Right lobe of liver (tissue), 6 donors: Measurements from ENCODE around the gene YAP1. TPM values are rescaled to one million over a fixed set of nuclear protein-coding genes. Genes with fewer than 3 reads are reported as not detected.

Experiments used
- ATAC-seq, 4 donors: fragments of 200-7000 bp; cut with Tn5 transposase; one replicate each; pipeline ENCODE4 v1.9.1; 2020; ENCODE audit warnings: mild to moderate bottlenecking in 4 of 4, moderate library complexity in 4 of 4
- DNase-seq, 3 donors: peaks; one replicate each; pipeline ENCODE4 v3.0.0-alpha.2; 2020
- H3K27ac ChIP-seq, 3 donors: fragments of 200-600 bp; one replicate each; pipeline ENCODE4 v1.8.0; 2022
- H3K27me3 ChIP-seq, 2 donors: fragments of 200-600 bp; one replicate each; pipeline ENCODE4 v1.8.0; 2022
- H3K36me3 ChIP-seq, 4 donors: fragments of 200-600 bp; sonication (generic) in 1 of 4; one replicate each; pipeline versions ENCODE4 v1.5.1 to v1.8.0; 2017 to 2022; ENCODE audit warnings: control low read depth in 1 of 4
- H3K4me1 ChIP-seq, 4 donors: fragments of 200-600 bp; sonication (generic) in 1 of 4; one replicate each; pipeline versions ENCODE4 v1.5.1 to v1.8.0; 2017 to 2022; ENCODE audit warnings: control low read depth in 1 of 4
- H3K4me3 ChIP-seq, 3 donors: fragments of 200-600 bp; one replicate each; pipeline ENCODE4 v1.8.0; 2022
- H3K9me3 ChIP-seq, 4 donors: fragments of 200-600 bp; sonication (generic) in 1 of 4; one replicate each; pipeline versions ENCODE4 v1.5.1 to v1.8.0; 2017 to 2022; ENCODE audit warnings: control low read depth in 1 of 4
- POLR2A ChIP-seq: fragments of 450-650 bp; IDR thresholded peaks from one replicate; pipeline ENCODE4 v1.6.1; 2017; ENCODE audit warnings: antibody characterized with exemption, mild to moderate bottlenecking
- WGBS: methylation state at CpG from one replicate; pipeline ENCODE4 v1.1.6; 2018; ENCODE audit warnings: low coverage, low lambda C conversion rate; ENCODE audit not compliant: insufficient coverage; ENCODE audit errors: missing lambda C conversion rate; 5-methylcytosine and 5-hydroxymethylcytosine counted together
- intact Hi-C, 2 donors: fragments of 100-400 bp; cut with DNase I; formaldehyde crosslinking; loops; one replicate each; pipeline versions ENCODE4 v1.11.2 to v1.14.1; 2022
- total RNA-seq, 6 experiments: library from RNA; depleted of rRNA in 2 of 6; stranded (reverse); fragments of >200 nt in 2 of 6; fragmentation: NEBNext Ultra II Directional in 3 of 6; extraction: Animal tissue kit (Norgen Biotek cat#: 25700) in 3 of 6; gene quantifications; one replicate each; pipeline versions ENCODE4 v1.1.0 to v1.2.4, GENCODE V29; 2016 to 2023
- TF ChIP-seq, protein P1 (sequence below), 4 donors: fragments of 200-600 bp in 3 of 4; fragments of 450-650 bp in 1 of 4; IDR thresholded peaks; one replicate each; pipeline versions ENCODE4 v1.5.1 to v1.8.0; 2016 to 2022; ENCODE audit warnings: antibody characterized with exemption in 4 of 4, mild to moderate bottlenecking in 2 of 4
- donor health status: DM: no; HTN: yes; CAD: no.
- donor health status: DM: no; HTN: no; CAD: no.
- donor health status: DM: no; HTN: no; CAD: no.
- donor health status: DM: no; HTN: yes; CAD: no.
- donor health status: DM: no; HTN: yes; CAD: no.

The YAP1 gene
- total RNA-seq, 6 experiments from 2014 or later = 17.9 to 60.5 (median 36.3) TPM

DNA sequence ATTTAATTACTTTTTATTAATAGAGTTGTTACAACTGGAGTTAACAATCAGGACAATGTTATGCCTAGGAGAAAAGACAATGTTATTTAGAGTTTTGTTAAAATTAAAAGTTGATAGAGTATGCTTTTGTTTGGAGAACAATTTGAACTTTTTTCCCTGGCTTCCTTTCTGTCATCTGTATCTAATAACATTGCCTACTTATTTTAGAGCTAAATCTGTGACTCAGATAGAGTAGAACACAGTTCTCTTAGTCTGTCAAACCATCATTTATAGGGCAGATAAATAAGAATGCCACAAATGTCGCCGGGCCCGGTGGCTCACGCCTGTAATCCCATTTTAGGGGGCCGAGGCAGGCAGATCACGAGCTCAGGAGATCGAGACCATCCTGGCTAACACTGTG, 28.9 kb upstream of the YAP1 start:
- DNase-seq (no peak), ATAC-seq (no peak)
- Histone ChIP-seq H3K27me3 (no peaks in the 10 kb centered on the region), H3K4me3 (no peak overlapping the region), H3K27ac (no peak overlapping the region), H3K4me1 (no peaks in the 10 kb centered on the region), H3K9me3 (no peaks in the 10 kb centered on the region), H3K36me3 (no peaks in the 10 kb centered on the region)
- TF ChIP-seq, protein P1, sequence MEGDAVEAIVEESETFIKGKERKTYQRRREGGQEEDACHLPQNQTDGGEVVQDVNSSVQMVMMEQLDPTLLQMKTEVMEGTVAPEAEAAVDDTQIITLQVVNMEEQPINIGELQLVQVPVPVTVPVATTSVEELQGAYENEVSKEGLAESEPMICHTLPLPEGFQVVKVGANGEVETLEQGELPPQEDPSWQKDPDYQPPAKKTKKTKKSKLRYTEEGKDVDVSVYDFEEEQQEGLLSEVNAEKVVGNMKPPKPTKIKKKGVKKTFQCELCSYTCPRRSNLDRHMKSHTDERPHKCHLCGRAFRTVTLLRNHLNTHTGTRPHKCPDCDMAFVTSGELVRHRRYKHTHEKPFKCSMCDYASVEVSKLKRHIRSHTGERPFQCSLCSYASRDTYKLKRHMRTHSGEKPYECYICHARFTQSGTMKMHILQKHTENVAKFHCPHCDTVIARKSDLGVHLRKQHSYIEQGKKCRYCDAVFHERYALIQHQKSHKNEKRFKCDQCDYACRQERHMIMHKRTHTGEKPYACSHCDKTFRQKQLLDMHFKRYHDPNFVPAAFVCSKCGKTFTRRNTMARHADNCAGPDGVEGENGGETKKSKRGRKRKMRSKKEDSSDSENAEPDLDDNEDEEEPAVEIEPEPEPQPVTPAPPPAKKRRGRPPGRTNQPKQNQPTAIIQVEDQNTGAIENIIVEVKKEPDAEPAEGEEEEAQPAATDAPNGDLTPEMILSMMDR (IDR thresholded peaks at IDR 0.05) = no peak
- TF ChIP-seq POLR2A = no peak
- intact Hi-C loops = no loop called here
- WGBS = 82% methylated on average over 6 of the region's 7 CpGs

DNA sequence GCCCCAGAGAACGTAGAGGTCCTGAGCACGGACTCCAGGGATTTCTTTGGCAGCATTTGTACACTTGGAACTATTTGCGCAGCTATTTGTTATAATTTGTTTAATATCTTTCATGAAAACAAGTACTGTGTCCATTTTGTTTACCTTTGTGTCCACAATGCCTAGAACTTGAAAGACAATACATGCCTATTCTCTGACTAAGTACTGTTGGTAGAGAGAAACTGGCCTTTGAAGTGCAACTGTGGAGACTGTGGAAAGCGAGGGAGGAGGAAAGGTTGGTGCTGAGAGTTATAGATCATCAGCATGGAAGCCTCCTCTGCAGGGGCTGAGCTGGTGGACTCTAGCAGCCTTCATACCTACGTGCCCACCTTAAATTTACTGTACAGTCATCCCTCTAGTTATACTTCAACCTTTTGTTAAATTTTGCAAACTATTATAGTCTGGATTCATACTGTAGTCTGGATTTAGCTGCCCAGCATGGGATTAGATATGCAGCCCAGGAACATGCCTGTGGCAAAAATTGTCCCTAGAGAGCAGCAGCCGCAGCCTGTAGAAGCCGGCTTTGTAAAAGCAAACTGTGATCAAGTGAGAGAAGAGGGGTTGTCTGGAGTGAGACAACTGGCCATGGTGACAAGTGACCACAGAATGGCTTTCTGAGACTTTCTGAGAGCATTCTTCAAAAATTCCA, 24.2 kb upstream of the YAP1 start:
- H3K27me3 ChIP-seq = no peaks in the 10 kb centered on the region
- no peak overlapping the region for H3K27ac ChIP-seq
- no peak for TF ChIP-seq POLR2A
- TF ChIP-seq, protein P1 (IDR thresholded peaks at IDR 0.05) = no peak
- no peak overlapping the region for H3K4me3 ChIP-seq
- no peaks in the 10 kb centered on the region for H3K36me3 ChIP-seq
- no peaks in the 10 kb centered on the region for H3K9me3 ChIP-seq
- no peaks in the 10 kb centered on the region for H3K4me1 ChIP-seq
- ATAC-seq = no peak
- intact Hi-C loops = no loop called here
- DNase-seq = no peak
- 87% methylated on average over 7 of the region's 7 CpGs for WGBS

DNA sequence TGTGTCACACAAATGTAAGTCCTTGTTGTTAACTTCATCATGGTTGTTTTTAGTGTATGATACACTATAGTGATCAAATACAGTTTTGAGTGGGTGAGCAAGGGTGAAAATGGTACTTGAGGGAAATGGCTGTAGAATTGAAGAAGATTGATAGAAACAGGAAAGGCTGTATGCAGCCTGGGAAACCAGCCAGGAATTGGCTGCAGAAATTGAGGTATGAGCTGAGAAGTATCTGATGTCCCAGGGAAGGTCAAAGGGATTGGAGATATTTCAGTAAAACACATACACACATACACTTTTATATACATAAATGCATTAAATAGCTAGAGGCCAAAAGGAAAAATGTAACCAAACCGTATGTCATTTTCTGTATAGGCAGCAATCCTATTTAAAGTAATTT, 13.1 kb upstream of the YAP1 start:
- ATAC-seq = no peak
- DNase-seq = no peak
- WGBS = 100% methylated on average over 1 of the region's 1 CpG
- no peak overlapping the region for H3K27ac ChIP-seq
- H3K4me1 ChIP-seq = no peaks in the 10 kb centered on the region
- no peaks in the 10 kb centered on the region for H3K27me3 ChIP-seq
- intact Hi-C loops = no loop called here
- H3K36me3 ChIP-seq = no peaks in the 10 kb centered on the region
- H3K9me3 ChIP-seq = no peaks in the 10 kb centered on the region
- no peak overlapping the region for H3K4me3 ChIP-seq
- TF ChIP-seq, protein P1 (IDR thresholded peaks at IDR 0.05) = no peak
- no peak for TF ChIP-seq POLR2A

DNA sequence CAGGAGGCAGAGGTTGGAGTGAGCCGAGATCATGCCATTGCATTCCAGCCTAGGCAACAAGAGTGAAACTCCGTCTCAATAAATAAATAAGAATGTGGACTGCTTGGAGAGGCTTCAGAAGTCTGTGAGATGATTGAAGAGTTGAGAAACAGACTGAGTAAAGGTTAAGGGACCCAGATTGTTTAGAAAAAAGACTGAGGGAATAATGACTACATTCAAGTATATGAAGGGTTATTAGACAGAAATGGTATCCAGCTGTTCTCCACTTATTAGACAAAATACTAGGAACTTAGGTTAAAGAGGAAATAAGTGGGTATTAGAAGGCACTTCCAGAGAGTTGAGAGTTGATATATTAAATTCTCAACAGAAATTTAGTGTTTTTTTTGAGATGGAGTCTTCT, 10.5 kb upstream of the YAP1 start:
- 90% methylated on average over 2 of the region's 2 CpGs for WGBS
- ATAC-seq = no peak
- H3K36me3 ChIP-seq = no peaks in the 10 kb centered on the region
- H3K4me1 ChIP-seq = no peaks in the 10 kb centered on the region
- H3K9me3 ChIP-seq = no peaks in the 10 kb centered on the region
- no peaks in the 10 kb centered on the region for H3K27me3 ChIP-seq
- TF ChIP-seq, protein P1 (IDR thresholded peaks at IDR 0.05) = no peak
- no peak for TF ChIP-seq POLR2A
- H3K27ac ChIP-seq = no peak overlapping the region
- H3K4me3 ChIP-seq = no peak overlapping the region
- DNase-seq = no peak
- intact Hi-C loops = no loop called here
